HUES6 (cell line): Measurements from ENCODE around the gene RALB.

Experiments
- H3K27ac ChIP-seq: 2 replicates; pipeline ENCODE4 v1.7.0; 2013; ENCODE audit warnings: low read depth, mild to moderate bottlenecking, low read length, inconsistent platforms
- H3K27me3 ChIP-seq: 2 replicates; pipeline ENCODE4 v1.6.1; 2013; ENCODE audit warnings: low read length; ENCODE audit not compliant: control insufficient read depth, insufficient read depth
- H3K36me3 ChIP-seq: 2 replicates; pipeline ENCODE4 v1.6.1; 2013; ENCODE audit warnings: low read length; ENCODE audit not compliant: control insufficient read depth, insufficient read depth
- H3K4me1 ChIP-seq: 2 replicates; pipeline ENCODE4 v1.6.1; 2013; ENCODE audit warnings: low read length; ENCODE audit not compliant: control insufficient read depth, insufficient read depth
- H3K4me3 ChIP-seq: 2 replicates; pipeline ENCODE4 v1.5.1; 2013; ENCODE audit warnings: low read depth, low read length
- H3K9ac ChIP-seq: one replicate; pipeline ENCODE4 v1.6.1; 2013; ENCODE audit warnings: mild to moderate bottlenecking, low read length
- H3K9me3 ChIP-seq: 2 replicates; pipeline ENCODE4 v1.6.1; 2013; ENCODE audit warnings: low read depth, low read length; ENCODE audit not compliant: control insufficient read depth, insufficient read depth

The RALB gene

DNA sequence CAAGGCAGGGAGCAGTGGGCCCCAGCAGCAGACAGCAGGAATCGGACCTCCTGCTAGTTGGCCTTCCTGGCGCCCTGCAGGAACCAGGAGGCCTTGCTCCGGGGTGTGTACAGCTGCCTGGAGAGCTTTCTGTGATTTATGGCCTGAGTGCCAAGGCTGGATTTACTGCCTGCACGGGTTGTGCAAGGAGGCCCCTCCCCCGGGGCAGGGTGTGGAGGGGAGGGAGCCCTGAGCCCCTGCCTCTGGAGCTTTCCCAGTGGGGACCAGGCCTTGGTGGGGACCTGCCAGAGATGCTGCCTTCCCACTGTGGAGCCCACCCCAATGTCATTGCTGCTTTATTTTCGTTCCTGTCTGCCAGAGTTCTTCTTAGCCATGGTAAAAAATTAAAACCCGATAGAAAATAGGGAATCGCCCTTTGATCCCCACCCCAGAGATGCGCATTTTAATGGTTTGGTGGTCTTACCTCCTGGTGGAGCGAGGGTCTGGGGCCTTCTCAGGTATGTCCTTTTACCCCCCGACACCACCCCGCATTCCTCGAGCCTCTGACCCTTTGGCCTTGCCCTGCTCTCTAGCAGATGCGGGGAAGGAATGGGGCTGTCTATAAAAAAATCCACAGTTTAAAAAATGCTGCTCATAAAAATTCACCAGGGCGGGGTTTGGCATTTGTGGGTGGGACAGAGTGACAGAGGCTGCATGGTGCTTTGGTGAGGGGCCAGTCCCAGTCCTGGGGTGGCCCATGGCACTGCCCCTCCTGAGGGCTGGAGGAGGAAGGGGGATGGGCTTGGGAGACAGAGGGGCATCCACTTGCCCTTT lies 6.9 kb upstream of the RALB start:
- Histone ChIP-seq H3K27ac (no peak overlapping the region), H3K4me1 (peaks cover 30% of the 10 kb centered on the region), H3K9ac (no peak overlapping the region), H3K4me3 (no peak overlapping the region), H3K27me3 (peaks cover 15% of the 10 kb centered on the region), H3K36me3 (no peaks in the 10 kb centered on the region), H3K9me3 (no peaks in the 10 kb centered on the region)

GRCh38 chr2:120246546-120247300 lies 5.9 kb upstream of the RALB start:
- H3K9ac ChIP-seq: no peak overlapping the region
- H3K4me3 ChIP-seq: no peak overlapping the region
- H3K27me3 ChIP-seq: peaks cover 25% of the 10 kb centered on the region
- H3K27ac ChIP-seq: no peak overlapping the region
- H3K9me3 ChIP-seq: no peaks in the 10 kb centered on the region
- H3K4me1 ChIP-seq: peaks cover 31% of the 10 kb centered on the region
- no peaks in the 10 kb centered on the region for H3K36me3 ChIP-seq

DNA sequence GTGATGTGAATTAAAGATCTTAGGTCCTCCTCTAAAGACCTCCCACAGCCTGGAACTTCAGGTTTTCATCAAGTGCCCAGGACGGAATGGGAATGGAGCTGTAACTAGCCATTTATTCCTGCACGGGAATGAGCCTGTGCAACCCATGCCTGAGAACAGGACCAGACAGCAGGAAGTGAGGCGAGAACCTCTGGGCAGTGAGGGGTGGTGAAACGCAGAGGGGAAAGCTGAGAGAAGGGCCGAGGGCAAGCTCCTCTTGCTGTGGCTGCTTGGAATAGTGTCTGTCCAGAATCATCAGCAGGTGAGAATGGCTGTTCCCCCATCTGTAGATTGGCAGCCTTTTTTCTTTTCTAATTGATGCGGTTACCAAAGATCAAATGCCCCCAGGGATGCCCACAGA lies 4.8 kb upstream of the RALB start:
- Histone ChIP-seq H3K27ac (no peak overlapping the region), H3K4me3 (no peak overlapping the region), H3K9ac (no peak overlapping the region), H3K9me3 (no peaks in the 10 kb centered on the region), H3K4me1 (peaks cover 34% of the 10 kb centered on the region), H3K27me3 (peaks cover 29% of the 10 kb centered on the region), H3K36me3 (no peaks in the 10 kb centered on the region)

GRCh38 chr2:120250640-120251039 lies 2.0 kb upstream of the RALB start:
- no peak overlapping the region for H3K27ac ChIP-seq
- H3K4me3 ChIP-seq: no peak overlapping the region
- peaks cover 27% of the 10 kb centered on the region for H3K4me1 ChIP-seq
- no peaks in the 10 kb centered on the region for H3K9me3 ChIP-seq
- H3K36me3 ChIP-seq: no peaks in the 10 kb centered on the region
- H3K9ac ChIP-seq: no peak overlapping the region
- H3K27me3 ChIP-seq: peaks cover 49% of the 10 kb centered on the region

GRCh38 chr2:120251078-120251477 lies 1.6 kb upstream of the RALB start:
- peaks cover 49% of the 10 kb centered on the region for H3K27me3 ChIP-seq
- H3K4me1 ChIP-seq: peaks cover 23% of the 10 kb centered on the region
- H3K27ac ChIP-seq: no peak overlapping the region
- H3K9me3 ChIP-seq: no peaks in the 10 kb centered on the region
- H3K4me3 ChIP-seq: no peak overlapping the region
- H3K36me3 ChIP-seq: no peaks in the 10 kb centered on the region
- H3K9ac ChIP-seq: no peak overlapping the region

- H3K27me3 ChIP-seq: peaks cover 49% of the 10 kb centered on the region
- H3K4me3 ChIP-seq: peak overlapping the region; percentile 91
- no peak overlapping the region for H3K27ac ChIP-seq
- H3K4me1 ChIP-seq: peaks cover 17% of the 10 kb centered on the region
- no peaks in the 10 kb centered on the region for H3K36me3 ChIP-seq
- H3K9ac ChIP-seq: peak overlapping the region; percentile 0
- no peaks in the 10 kb centered on the region for H3K9me3 ChIP-seq
These were observed 800 bp upstream of the RALB start for GRCh38 chr2:120251880-120252224.

GRCh38 chr2:120253021-120253882 lies 600 bp downstream of the RALB start:
- H3K9me3 ChIP-seq: no peaks in the 10 kb centered on the region
- peak overlapping the region; percentile 91 for H3K4me3 ChIP-seq
- no peaks in the 10 kb centered on the region for H3K36me3 ChIP-seq
- peaks cover 9% of the 10 kb centered on the region for H3K4me1 ChIP-seq
- no peak overlapping the region; the same call in 1 of the 2 replicates for H3K27ac ChIP-seq
- H3K9ac ChIP-seq: peak overlapping the region; percentile 61
- H3K27me3 ChIP-seq: peaks cover 49% of the 10 kb centered on the region

DNA sequence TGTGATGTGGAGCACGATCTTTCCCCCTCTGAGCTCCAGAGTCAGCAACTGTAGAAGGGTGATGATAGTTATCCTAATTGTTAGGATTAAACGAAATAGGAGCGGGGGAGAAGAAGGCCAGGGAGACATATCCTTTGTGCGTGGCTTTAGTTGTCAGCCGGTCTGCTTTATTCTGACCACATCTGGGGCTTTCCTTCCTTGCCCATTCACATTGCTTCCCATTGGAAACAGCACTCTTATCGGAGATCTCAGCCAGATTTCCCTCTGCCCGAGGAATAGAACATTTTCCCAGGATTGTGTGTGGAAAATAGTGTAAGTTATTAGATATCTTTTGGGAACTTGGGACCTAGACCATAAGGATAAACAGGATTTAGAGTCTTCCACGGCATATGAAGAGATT lies 1.5 kb downstream of the RALB start:
- peaks cover 49% of the 10 kb centered on the region for H3K27me3 ChIP-seq

GRCh38 chr2:120255071-120255470 lies 2.4 kb downstream of the RALB start:
- Histone ChIP-seq H3K4me3 (no peak overlapping the region), H3K27ac (no peak overlapping the region)

More for the DNA sequence above, 1.5 kb downstream of the RALB start:
- no peaks in the 10 kb centered on the region for H3K9me3 ChIP-seq
- H3K27ac ChIP-seq: no peak overlapping the region
- H3K9ac ChIP-seq: no peak overlapping the region
- H3K4me1 ChIP-seq: peaks cover 9% of the 10 kb centered on the region
- no peaks in the 10 kb centered on the region for H3K36me3 ChIP-seq
- peak overlapping the region; percentile 91 for H3K4me3 ChIP-seq

GRCh38 chr2:120255986-120256650 lies 3.5 kb downstream of the RALB start:
- no peaks in the 10 kb centered on the region for H3K36me3 ChIP-seq
- H3K27me3 ChIP-seq: peaks cover 30% of the 10 kb centered on the region
- no peak overlapping the region for H3K4me3 ChIP-seq
- peaks cover 9% of the 10 kb centered on the region for H3K4me1 ChIP-seq
- H3K27ac ChIP-seq: no peak overlapping the region
- H3K9me3 ChIP-seq: peaks cover 11% of the 10 kb centered on the region
- H3K9ac ChIP-seq: no peak overlapping the region

More at GRCh38 chr2:120255071-120255470, 2.4 kb downstream of the RALB start:
- H3K27me3 ChIP-seq: peaks cover 41% of the 10 kb centered on the region
- H3K36me3 ChIP-seq: no peaks in the 10 kb centered on the region
- peaks cover 9% of the 10 kb centered on the region for H3K4me1 ChIP-seq
- peaks cover under 1% of the 10 kb centered on the region; the same call in 1 of the 2 replicates for H3K9me3 ChIP-seq
- H3K9ac ChIP-seq: no peak overlapping the region
